ENCODE measurements around the gene ISG15. TPM values are rescaled to one million over a fixed set of nuclear protein-coding genes. Genes with fewer than 3 reads are reported as not detected.

The ISG15 gene
- total and polyA plus RNA-seq, 2 of the 13 experiments (the other 11 are each of a cell fraction or from before 2014, with no cell fraction given), result 42.1 to 54.9 TPM

GRCh38 chr1:1013105-1013921, at the start of gene ISG15 (continued):
- no peak for TF ChIP-seq GTF2F1 (IDR thresholded peaks at IDR 0.05; ENCODE audit: low read length)
- TF ChIP-seq ARID4A (CRISPR knock-in tag; IDR thresholded peaks at IDR 0.05; ENCODE audit: borderline replicate concordance), result peak; percentile 92
- TF ChIP-seq, protein P1, sequence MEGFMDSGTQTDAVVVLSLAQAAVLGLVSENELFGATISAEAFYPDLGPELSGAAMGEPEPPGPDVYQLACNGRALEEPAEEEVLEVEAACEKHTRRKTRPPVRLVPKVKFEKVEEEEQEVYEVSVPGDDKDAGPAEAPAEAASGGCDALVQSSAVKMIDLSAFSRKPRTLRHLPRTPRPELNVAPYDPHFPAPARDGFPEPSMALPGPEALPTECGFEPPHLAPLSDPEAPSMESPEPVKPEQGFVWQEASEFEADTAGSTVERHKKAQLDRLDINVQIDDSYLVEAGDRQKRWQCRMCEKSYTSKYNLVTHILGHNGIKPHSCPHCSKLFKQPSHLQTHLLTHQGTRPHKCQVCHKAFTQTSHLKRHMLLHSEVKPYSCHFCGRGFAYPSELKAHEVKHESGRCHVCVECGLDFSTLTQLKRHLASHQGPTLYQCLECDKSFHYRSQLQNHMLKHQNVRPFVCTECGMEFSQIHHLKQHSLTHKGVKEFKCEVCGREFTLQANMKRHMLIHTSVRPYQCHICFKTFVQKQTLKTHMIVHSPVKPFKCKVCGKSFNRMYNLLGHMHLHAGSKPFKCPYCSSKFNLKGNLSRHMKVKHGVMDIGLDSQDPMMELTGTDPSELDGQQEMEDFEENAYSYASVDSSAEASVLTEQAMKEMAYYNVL (CRISPR knock-in tag; IDR thresholded peaks at IDR 0.05; ENCODE audit: borderline replicate concordance), result peak; percentile 63; the same call in 1 of the 2 replicates
- TF ChIP-seq SOX6 (IDR thresholded peaks at IDR 0.05), result no peak
- 0 out of 2 replicates have a peak, but pooled peaks have one; percentile 22 for TF ChIP-seq SOX6 (CRISPR knock-in tag; IDR thresholded peaks at IDR 0.05)
- TF ChIP-seq KLF12 (CRISPR knock-in tag; IDR thresholded peaks at IDR 0.05; ENCODE audit: borderline replicate concordance), result no peak
- TF ChIP-seq CBX5 (CRISPR knock-in tag; IDR thresholded peaks at IDR 0.05; ENCODE audit: borderline replicate concordance), result peak; percentile 58; the same call in 1 of the 2 replicates
- peak; percentile 65; the same call in 1 of the 3 replicates for TF ChIP-seq MXI1 (IDR thresholded peaks at IDR 0.05; ENCODE audit: borderline replicate concordance, low read depth, low read length)
- TF ChIP-seq ZSCAN31 (CRISPR knock-in tag; IDR thresholded peaks at IDR 0.05; ENCODE audit: low read depth), result peak; percentile 73; the same call in 1 of the 2 replicates
- TF ChIP-seq, protein P2, sequence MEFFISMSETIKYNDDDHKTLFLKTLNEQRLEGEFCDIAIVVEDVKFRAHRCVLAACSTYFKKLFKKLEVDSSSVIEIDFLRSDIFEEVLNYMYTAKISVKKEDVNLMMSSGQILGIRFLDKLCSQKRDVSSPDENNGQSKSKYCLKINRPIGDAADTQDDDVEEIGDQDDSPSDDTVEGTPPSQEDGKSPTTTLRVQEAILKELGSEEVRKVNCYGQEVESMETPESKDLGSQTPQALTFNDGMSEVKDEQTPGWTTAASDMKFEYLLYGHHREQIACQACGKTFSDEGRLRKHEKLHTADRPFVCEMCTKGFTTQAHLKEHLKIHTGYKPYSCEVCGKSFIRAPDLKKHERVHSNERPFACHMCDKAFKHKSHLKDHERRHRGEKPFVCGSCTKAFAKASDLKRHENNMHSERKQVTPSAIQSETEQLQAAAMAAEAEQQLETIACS (CRISPR knock-in tag; IDR thresholded peaks at IDR 0.05), result no peak
- TF ChIP-seq, protein P3, sequence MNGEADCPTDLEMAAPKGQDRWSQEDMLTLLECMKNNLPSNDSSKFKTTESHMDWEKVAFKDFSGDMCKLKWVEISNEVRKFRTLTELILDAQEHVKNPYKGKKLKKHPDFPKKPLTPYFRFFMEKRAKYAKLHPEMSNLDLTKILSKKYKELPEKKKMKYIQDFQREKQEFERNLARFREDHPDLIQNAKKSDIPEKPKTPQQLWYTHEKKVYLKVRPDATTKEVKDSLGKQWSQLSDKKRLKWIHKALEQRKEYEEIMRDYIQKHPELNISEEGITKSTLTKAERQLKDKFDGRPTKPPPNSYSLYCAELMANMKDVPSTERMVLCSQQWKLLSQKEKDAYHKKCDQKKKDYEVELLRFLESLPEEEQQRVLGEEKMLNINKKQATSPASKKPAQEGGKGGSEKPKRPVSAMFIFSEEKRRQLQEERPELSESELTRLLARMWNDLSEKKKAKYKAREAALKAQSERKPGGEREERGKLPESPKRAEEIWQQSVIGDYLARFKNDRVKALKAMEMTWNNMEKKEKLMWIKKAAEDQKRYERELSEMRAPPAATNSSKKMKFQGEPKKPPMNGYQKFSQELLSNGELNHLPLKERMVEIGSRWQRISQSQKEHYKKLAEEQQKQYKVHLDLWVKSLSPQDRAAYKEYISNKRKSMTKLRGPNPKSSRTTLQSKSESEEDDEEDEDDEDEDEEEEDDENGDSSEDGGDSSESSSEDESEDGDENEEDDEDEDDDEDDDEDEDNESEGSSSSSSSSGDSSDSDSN (CRISPR knock-in tag; IDR thresholded peaks at IDR 0.05), result peak; percentile 75
- TF ChIP-seq MYC (CRISPR knock-in tag; IDR thresholded peaks at IDR 0.05; ENCODE audit: borderline replicate concordance), result peak; percentile 17; the same call in 1 of the 2 replicates
- TF ChIP-seq ZSCAN22 (CRISPR knock-in tag; IDR thresholded peaks at IDR 0.05), result no peak
- TF ChIP-seq ZGPAT (CRISPR knock-in tag; IDR thresholded peaks at IDR 0.05), result peak; percentile 28; the same call in 1 of the 2 replicates

Measured in HepG2 (cell line).